Neural progenitor cell (in vitro differentiated cells): Measurements from ENCODE around the gene TAGLN3. TPM values are rescaled to one million over a fixed set of nuclear protein-coding genes. Genes with fewer than 3 reads are reported as not detected.

ENCODE experiments used
- DNase-seq: peaks from one replicate; pipeline ENCODE4 v3.0.0-alpha.2; 2016; ENCODE audit warnings: low spot score
- H2AFZ ChIP-seq: fragments of 200-600 bp; sonication (generic); replicated peaks from 2 replicates; pipeline ENCODE4 v1.6.1; 2016; ENCODE audit warnings: antibody characterized with exemption
- H3F3A ChIP-seq: fragments of 200-600 bp; sonication (generic); 2 replicates; pipeline ENCODE4 v1.6.1; 2016; ENCODE audit warnings: antibody characterized with exemption, low read depth
- H3K27ac ChIP-seq: fragments of 200-600 bp; sonication (generic); 2 replicates; pipeline ENCODE4 v1.5.1; 2016; ENCODE audit warnings: mild to moderate bottlenecking
- H3K27me3 ChIP-seq: fragments of 200-600 bp; sonication (generic); 2 replicates; pipeline ENCODE4 v1.6.1; 2016; ENCODE audit warnings: mild to moderate bottlenecking, moderate library complexity
- H3K36me3 ChIP-seq: fragments of 200-600 bp; sonication (generic); 2 replicates; pipeline ENCODE4 v1.5.1; 2016
- H3K4me1 ChIP-seq: fragments of 200-600 bp; sonication (generic); 2 replicates; pipeline ENCODE4 v1.6.1; 2016; ENCODE audit warnings: mixed run types
- H3K4me2 ChIP-seq: fragments of 200-600 bp; sonication (generic); 2 replicates; pipeline ENCODE4 v1.6.1; 2016
- H3K4me3 ChIP-seq: fragments of 200-600 bp; sonication (generic); 2 replicates; pipeline ENCODE4 v1.5.1; 2016
- H3K79me2 ChIP-seq: fragments of 200-600 bp; sonication (generic); 2 replicates; pipeline ENCODE4 v1.6.1; 2016; ENCODE audit warnings: low read depth
- H3K9ac ChIP-seq: fragments of 200-600 bp; sonication (generic); 2 replicates; pipeline ENCODE4 v1.6.1; 2016
- H3K9me3 ChIP-seq: fragments of 200-600 bp; sonication (generic); 2 replicates; pipeline ENCODE4 v1.5.1; 2016; ENCODE audit warnings: low read depth
- H4K20me1 ChIP-seq: fragments of 200-600 bp; sonication (generic); 2 replicates; pipeline ENCODE4 v1.6.1; 2016; ENCODE audit warnings: low read depth
- H3K27ac Mint-ChIP-seq: 3 replicates; pipeline ENCODE4 v1.8.0; 2021; ENCODE audit warnings: mixed read lengths
- H3K27me3 Mint-ChIP-seq: 2 replicates; pipeline ENCODE4 v1.8.0; 2022; ENCODE audit warnings: low read depth, mild to moderate bottlenecking, inconsistent platforms, moderate library complexity, mixed read lengths; ENCODE audit not compliant: insufficient read depth
- H3K36me3 Mint-ChIP-seq: 3 replicates; pipeline ENCODE4 v1.8.0; 2021; ENCODE audit warnings: mixed read lengths
- H3K4me1 Mint-ChIP-seq: 3 replicates; pipeline ENCODE4 v1.8.0; 2021; ENCODE audit warnings: mixed read lengths
- H3K4me3 Mint-ChIP-seq: 3 replicates; pipeline ENCODE4 v1.8.0; 2021; ENCODE audit warnings: mild to moderate bottlenecking, moderate library complexity, mixed read lengths
- H3K9me3 Mint-ChIP-seq: 3 replicates; pipeline ENCODE4 v1.8.0; 2020; ENCODE audit warnings: mixed read lengths
- CTCF ChIP-seq: fragments of 200-600 bp; sonication (generic); IDR thresholded peaks from 2 replicates; pipeline ENCODE4 v1.5.1; 2017; ENCODE audit warnings: antibody characterized with exemption, mild to moderate bottlenecking
- EZH2 ChIP-seq: fragments of 200-600 bp; sonication (generic); IDR thresholded peaks from 2 replicates; pipeline ENCODE4 v1.6.1; 2017; ENCODE audit warnings: antibody characterized with exemption, mild to moderate bottlenecking, moderate library complexity
- EZH2phosphoT487 ChIP-seq: fragments of 200-600 bp; sonication (generic); IDR thresholded peaks from 2 replicates; pipeline ENCODE4 v1.6.1; 2017; ENCODE audit warnings: antibody characterized with exemption
- total RNA-seq: library from RNA; depleted of rRNA; stranded (reverse); fragments of >200 nt; gene quantifications from 2 replicates; pipeline ENCODE4 v1.2.3, GENCODE V29; 2015; ENCODE audit warnings: low replicate concordance

TAGLN3 gene
- total RNA-seq, 1 donor from 2014 or later, result 46.6 TPM

DNA sequence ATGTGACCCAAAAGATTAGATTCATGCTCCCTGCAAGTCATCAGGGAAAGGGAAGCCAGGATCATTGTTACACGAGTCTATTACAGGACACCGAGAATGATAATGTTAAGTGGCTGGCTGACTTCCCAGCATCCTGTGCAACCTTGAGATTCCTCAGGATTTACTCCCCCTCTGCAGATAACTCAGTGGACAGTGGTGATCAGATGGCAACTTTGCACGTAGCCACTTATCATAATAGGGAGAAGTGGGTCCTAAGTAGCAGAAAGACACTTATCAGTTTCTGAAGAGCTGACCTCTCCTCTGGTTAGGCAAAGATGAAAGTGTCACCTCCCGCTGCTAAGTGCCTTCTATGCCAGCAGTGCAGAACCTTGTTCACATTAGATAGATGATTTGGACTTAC is 29.1 kb downstream of the TAGLN3 start:
- no peak for DNase-seq
- H3K36me3 Mint-ChIP-seq, result peaks cover 7% of the 10 kb centered on the region
- no peak overlapping the region for H3K27ac ChIP-seq
- H3F3A ChIP-seq, result no peaks in the 10 kb centered on the region
- no peak overlapping the region for H3K4me2 ChIP-seq
- peaks cover 13% of the 10 kb centered on the region for H3K27me3 Mint-ChIP-seq
- H3K27me3 ChIP-seq, result no peaks in the 10 kb centered on the region
- no peak for TF ChIP-seq EZH2
- TF ChIP-seq CTCF, result no peak
- TF ChIP-seq EZH2phosphoT487, result no peak
- no peak overlapping the region for H3K27ac Mint-ChIP-seq
- H3K36me3 ChIP-seq, result no peaks in the 10 kb centered on the region
- peak overlapping the region; percentile 57 for H2AFZ ChIP-seq
- no peaks in the 10 kb centered on the region for H3K4me1 ChIP-seq
- H3K79me2 ChIP-seq, result no peaks in the 10 kb centered on the region
- H3K9ac ChIP-seq, result no peak overlapping the region
- H3K9me3 ChIP-seq, result no peaks in the 10 kb centered on the region
- H3K4me3 ChIP-seq, result no peak overlapping the region
- peaks cover 19% of the 10 kb centered on the region for H3K4me1 Mint-ChIP-seq
- H4K20me1 ChIP-seq, result no peaks in the 10 kb centered on the region
- peaks cover 20% of the 10 kb centered on the region for H3K9me3 Mint-ChIP-seq
- H3K4me3 Mint-ChIP-seq, result no peak overlapping the region

DNA sequence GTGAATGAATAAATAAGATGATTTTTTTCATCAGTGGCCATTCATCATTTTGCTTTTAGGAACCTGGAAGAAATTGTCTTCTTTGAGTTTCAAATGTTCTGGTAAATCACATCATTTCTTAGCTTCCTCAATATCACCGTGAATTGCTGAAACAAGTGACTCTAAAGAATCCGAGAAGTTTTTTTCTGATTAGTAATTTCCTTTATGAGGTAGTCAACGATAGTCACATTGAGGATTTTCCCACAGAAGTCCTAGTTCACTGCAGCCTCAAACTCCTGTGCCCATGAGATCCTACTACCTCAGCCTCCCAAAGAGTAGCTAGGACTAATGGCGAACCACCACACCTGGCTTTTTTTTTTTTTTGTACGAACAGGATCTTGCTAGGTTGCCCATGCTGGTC is 32.2 kb downstream of the TAGLN3 start:
- Histone ChIP-seq H3K9me3 (no peaks in the 10 kb centered on the region), H3K4me2 (no peak overlapping the region), H2AFZ (no peak overlapping the region), H3K9ac (no peak overlapping the region), H3K4me1 (no peaks in the 10 kb centered on the region), H3K4me3 (no peak overlapping the region), H3F3A (no peaks in the 10 kb centered on the region), H3K79me2 (no peaks in the 10 kb centered on the region), H3K36me3 (no peaks in the 10 kb centered on the region), H4K20me1 (no peaks in the 10 kb centered on the region), H3K27me3 (no peaks in the 10 kb centered on the region), H3K27ac (no peak overlapping the region)
- peaks cover 11% of the 10 kb centered on the region for H3K27me3 Mint-ChIP-seq
- TF ChIP-seq CTCF, result no peak
- no peak for TF ChIP-seq EZH2
- no peak for TF ChIP-seq EZH2phosphoT487
- no peak overlapping the region for H3K4me3 Mint-ChIP-seq
- H3K27ac Mint-ChIP-seq, result no peak overlapping the region
- peaks cover 10% of the 10 kb centered on the region for H3K9me3 Mint-ChIP-seq
- no peaks in the 10 kb centered on the region for H3K36me3 Mint-ChIP-seq
- no peak for DNase-seq
- H3K4me1 Mint-ChIP-seq, result peaks cover 32% of the 10 kb centered on the region

DNA sequence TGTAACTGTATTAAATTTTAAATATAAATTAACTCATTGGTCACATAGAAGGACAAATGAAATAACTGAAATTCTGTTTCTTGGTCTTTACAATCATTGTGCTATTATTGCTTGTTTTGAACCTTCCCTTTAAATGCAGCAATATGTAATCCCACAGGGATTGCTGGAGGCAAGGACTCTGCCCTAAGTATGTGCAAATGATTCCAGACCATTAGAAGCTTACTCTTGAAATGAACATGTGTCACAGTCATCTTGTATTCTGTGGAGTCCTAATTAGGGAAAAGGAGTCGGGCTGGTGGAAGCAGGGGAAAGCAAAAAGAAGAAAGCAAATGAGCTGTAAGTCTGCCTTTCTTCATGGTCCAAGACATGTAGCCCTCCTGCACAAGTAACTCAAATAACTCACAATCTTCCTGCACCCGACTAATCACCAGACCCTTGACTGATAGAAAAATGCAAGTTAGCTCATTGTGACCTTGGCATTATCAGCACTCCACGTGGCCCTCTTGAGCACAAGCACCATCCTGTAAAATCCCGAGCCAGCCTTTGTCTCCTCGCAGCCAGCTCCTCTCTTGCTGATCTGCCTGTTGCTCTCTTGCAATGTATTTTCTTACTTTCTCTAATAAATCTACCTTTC is 33.5 kb downstream of the TAGLN3 start:
- DNase-seq, result no peak
- Mint-ChIP-seq H3K36me3 (no peaks in the 10 kb centered on the region), H3K4me3 (no peak overlapping the region), H3K4me1 (peaks cover 31% of the 10 kb centered on the region), H3K27me3 (peaks cover 7% of the 10 kb centered on the region), H3K27ac (no peak overlapping the region), H3K9me3 (peaks cover 10% of the 10 kb centered on the region)
- H3K9me3 ChIP-seq, result no peaks in the 10 kb centered on the region
- TF ChIP-seq EZH2 (no peak), EZH2phosphoT487 (no peak), CTCF (no peak)
- no peak overlapping the region for H3K9ac ChIP-seq
- no peaks in the 10 kb centered on the region for H3K36me3 ChIP-seq
- no peak overlapping the region for H3K4me3 ChIP-seq
- H3F3A ChIP-seq, result no peaks in the 10 kb centered on the region
- no peaks in the 10 kb centered on the region for H3K27me3 ChIP-seq
- no peak overlapping the region for H3K4me2 ChIP-seq
- H3K79me2 ChIP-seq, result no peaks in the 10 kb centered on the region
- H3K4me1 ChIP-seq, result no peaks in the 10 kb centered on the region
- no peaks in the 10 kb centered on the region for H4K20me1 ChIP-seq
- no peak overlapping the region for H2AFZ ChIP-seq
- H3K27ac ChIP-seq, result no peak overlapping the region
